K562 (cell line): ENCODE results near the gene LPXN. TPM values are rescaled to one million over a fixed set of nuclear protein-coding genes. Genes with fewer than 3 reads are reported as not detected.
A peak's percentile ranks its signal among the peaks of the same experiment; 100 is the strongest.

Experiments
- FOXO4 ChIP-seq: fragments of 450-650 bp; formaldehyde crosslinking; IDR thresholded peaks from 2 replicates; pipeline ENCODE4 v1.4.0; 2020; ENCODE audit warnings: mild to moderate bottlenecking, moderate library complexity
- GTF2A2 ChIP-seq: IDR thresholded peaks from 2 replicates; pipeline ENCODE4 v1.6.1; 2016; ENCODE audit warnings: mild to moderate bottlenecking, missing genetic modification characterization, missing compliant biosample characterization
- MGA ChIP-seq: fragments of 450-650 bp; IDR thresholded peaks from 2 replicates; pipeline ENCODE4 v1.6.1; 2016; ENCODE audit warnings: mild to moderate bottlenecking, moderate library complexity
- POLR2B ChIP-seq: fragments of 450-650 bp; IDR thresholded peaks from 2 replicates; pipeline ENCODE4 v1.6.1; 2018; ENCODE audit warnings: low read depth; ENCODE audit not compliant: partially characterized antibody
- POLR2G ChIP-seq: fragments of 200-400 bp; formaldehyde crosslinking; IDR thresholded peaks from 2 replicates; pipeline ENCODE4 v1.6.1; 2017; ENCODE audit warnings: low read depth, mild to moderate bottlenecking, antibody characterized with exemption, low read length, moderate library complexity
- PPARD ChIP-seq: fragments of 250-450 bp; sonication (Bioruptor Pico); IDR thresholded peaks from 2 replicates; pipeline ENCODE4 v1.8.0; 2022; ENCODE audit warnings: inconsistent platforms, mild to moderate bottlenecking, moderate library complexity
- RBM25 ChIP-seq: fragments of 200-400 bp; formaldehyde crosslinking; IDR thresholded peaks from 2 replicates; pipeline ENCODE4 v1.6.1; 2018; ENCODE audit warnings: low read length, low read depth, moderate library complexity; ENCODE audit not compliant: severe bottlenecking
- RCOR1 ChIP-seq, 2 experiments: IDR thresholded peaks; 2 replicates each; pipeline ENCODE4 v1.6.1; 2012; ENCODE audit warnings: low read depth in 2 of 2, low read length in 2 of 2, borderline replicate concordance in 1 of 2, improper control_type of control experiment in 1 of 2
- SIN3A ChIP-seq, 2 experiments: fragments of 150-350 bp in 1 of 2; IDR thresholded peaks; 2 replicates each; pipeline ENCODE4 v1.6.1; 2011 to 2016; ENCODE audit warnings: borderline replicate concordance in 2 of 2, low read depth in 2 of 2, low read length in 2 of 2, mild to moderate bottlenecking in 2 of 2, moderate library complexity in 2 of 2; ENCODE audit not compliant: control insufficient read depth in 1 of 2
- ZNF184 ChIP-seq: sonication (generic); formaldehyde crosslinking; IDR thresholded peaks from 2 replicates; pipeline ENCODE4 v1.5.0; 2020; ENCODE audit warnings: missing genetic modification reagents
- polyA plus RNA-seq, 8 experiments: library from polyadenylated mRNA; depleted of rRNA in 4 of 8; stranded (reverse) in 5 of 8; unstranded in 3 of 8; fragments of >200 nt; fragmentation: Nextera tagmentation in 2 of 8; fragmentation: Illumina TruSeq in 1 of 8; extraction: Ambion mirVana in 2 of 8; extraction: Trizol in 1 of 8; gene quantifications; 2 replicates each; pipeline versions ENCODE4 v1.2.1 to v1.2.3, GENCODE V29; 2011 to 2014; ENCODE audit warnings: inconsistent platforms in 1 of 8, missing spikeins in 1 of 8
- total RNA-seq, 7 experiments: library from RNA; depleted of rRNA in 6 of 7; stranded (reverse); fragments of >200 nt in 6 of 7; fragmentation: Illumina TruSeq in 2 of 7; extraction: Trizol in 2 of 7; gene quantifications; 2 replicates each; pipeline versions ENCODE4 v1.2.1 to v1.2.3, GENCODE V29; 2011 to 2021; ENCODE audit warnings: low replicate concordance in 1 of 7
- TF ChIP-seq, protein P1 (sequence below): fragments of 250-450 bp; sonication (Bioruptor Pico); IDR thresholded peaks from 2 replicates; pipeline ENCODE4 v1.4.0; 2020; ENCODE audit warnings: mild to moderate bottlenecking

The LPXN gene
- total and polyA plus RNA-seq, 9 of the 15 experiments (the other 6 are each of a cell fraction or from before 2014, with no cell fraction given) = 0.73 to 3.1 (median 2.0) TPM

- peak; percentile 69 for TF ChIP-seq MGA
- TF ChIP-seq, protein P1, sequence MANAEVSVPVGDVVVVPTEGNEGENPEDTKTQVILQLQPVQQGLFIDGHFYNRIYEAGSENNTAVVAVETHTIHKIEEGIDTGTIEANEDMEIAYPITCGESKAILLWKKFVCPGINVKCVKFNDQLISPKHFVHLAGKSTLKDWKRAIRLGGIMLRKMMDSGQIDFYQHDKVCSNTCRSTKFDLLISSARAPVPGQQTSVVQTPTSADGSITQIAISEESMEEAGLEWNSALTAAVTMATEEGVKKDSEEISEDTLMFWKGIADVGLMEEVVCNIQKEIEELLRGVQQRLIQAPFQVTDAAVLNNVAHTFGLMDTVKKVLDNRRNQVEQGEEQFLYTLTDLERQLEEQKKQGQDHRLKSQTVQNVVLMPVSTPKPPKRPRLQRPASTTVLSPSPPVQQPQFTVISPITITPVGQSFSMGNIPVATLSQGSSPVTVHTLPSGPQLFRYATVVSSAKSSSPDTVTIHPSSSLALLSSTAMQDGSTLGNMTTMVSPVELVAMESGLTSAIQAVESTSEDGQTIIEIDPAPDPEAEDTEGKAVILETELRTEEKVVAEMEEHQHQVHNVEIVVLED = peak; percentile 52
- peak; percentile 70 for TF ChIP-seq POLR2B
- no peak for TF ChIP-seq GTF2A2 (tag)
- no peak for TF ChIP-seq SIN3A (IDR thresholded peaks at IDR 0.05; ENCODE audit: borderline replicate concordance in 2 of 2, control insufficient read depth in 1 of 2, low read depth in 2 of 2, low read length in 2 of 2)
- peak; percentile 81 for TF ChIP-seq POLR2G
- TF ChIP-seq RBM25 = peak; percentile 81
- no peak for TF ChIP-seq ZNF184 (CRISPR knock-in tag)
- 0 out of 4 replicates have a peak, but pooled peaks of 1 of the 2 experiments have one; percentile 31 for TF ChIP-seq RCOR1 (IDR thresholded peaks at IDR 0.05; ENCODE audit: borderline replicate concordance in 1 of 2, low read depth in 2 of 2, low read length in 2 of 2)
- TF ChIP-seq PPARD = no peak
- TF ChIP-seq FOXO4 = no peak
Measured at GRCh38 chr11:58578635-58579191, 3.1 kb upstream of the LPXN start, which contains the start of gene ZFP91 (continued).
